ENCODE results near the gene ACAA2.

DNA sequence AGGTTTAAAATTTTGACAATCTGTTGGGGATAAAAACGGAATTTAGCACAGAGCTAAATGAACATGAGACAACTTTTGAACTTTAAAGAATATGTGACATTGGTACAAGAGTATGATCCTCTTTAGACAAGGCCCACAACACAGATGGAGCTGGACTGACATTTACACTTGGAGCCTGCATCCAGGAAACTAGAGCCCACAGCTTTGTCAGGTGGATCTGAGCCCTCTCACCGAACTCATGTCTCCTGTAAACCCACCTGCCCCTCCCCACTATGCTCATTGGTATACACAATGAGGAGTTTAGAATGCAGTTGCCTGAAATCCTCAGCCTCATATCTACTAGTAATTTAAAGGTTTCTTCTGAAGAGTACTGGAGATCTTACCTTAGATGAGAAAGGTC lies 22.1 kb upstream of the ACAA2 start:
- TF ChIP-seq CTBP1 (IDR thresholded peaks at IDR 0.05; ENCODE audit: borderline replicate concordance), result no peak
- no peak for TF ChIP-seq SUZ12 (IDR thresholded peaks at IDR 0.05)
- TF ChIP-seq, protein P1, sequence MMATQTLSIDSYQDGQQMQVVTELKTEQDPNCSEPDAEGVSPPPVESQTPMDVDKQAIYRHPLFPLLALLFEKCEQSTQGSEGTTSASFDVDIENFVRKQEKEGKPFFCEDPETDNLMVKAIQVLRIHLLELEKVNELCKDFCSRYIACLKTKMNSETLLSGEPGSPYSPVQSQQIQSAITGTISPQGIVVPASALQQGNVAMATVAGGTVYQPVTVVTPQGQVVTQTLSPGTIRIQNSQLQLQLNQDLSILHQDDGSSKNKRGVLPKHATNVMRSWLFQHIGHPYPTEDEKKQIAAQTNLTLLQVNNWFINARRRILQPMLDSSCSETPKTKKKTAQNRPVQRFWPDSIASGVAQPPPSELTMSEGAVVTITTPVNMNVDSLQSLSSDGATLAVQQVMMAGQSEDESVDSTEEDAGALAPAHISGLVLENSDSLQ (IDR thresholded peaks at IDR 0.05), result no peak
- TF ChIP-seq ELF4 (IDR thresholded peaks at IDR 0.05), result no peak
- no peak for TF ChIP-seq HDGF (IDR thresholded peaks at IDR 0.05; ENCODE audit: borderline replicate concordance)
- no peak for TF ChIP-seq BHLHE40 (IDR thresholded peaks at IDR 0.05; ENCODE audit: borderline replicate concordance)
- no peak for TF ChIP-seq FOXA1 (IDR thresholded peaks at IDR 0.05)
- no peak for TF ChIP-seq SP1 (IDR thresholded peaks at IDR 0.05)
- no peak for TF ChIP-seq NFRKB (IDR thresholded peaks at IDR 0.05)
- no peak for TF ChIP-seq L3MBTL2 (conservative IDR thresholded peaks at IDR 0.05)
- no peak for TF ChIP-seq TARDBP (IDR thresholded peaks at IDR 0.05)
- TF ChIP-seq FOXK2 (IDR thresholded peaks at IDR 0.05), result no peak
- TF ChIP-seq ARNT (IDR thresholded peaks at IDR 0.05), result no peak
- TF ChIP-seq ZNF384 (IDR thresholded peaks at IDR 0.05), result no peak

All from HEK293T (cell line).